Measurements from ENCODE around the gene UPK3A.

The UPK3A gene

GRCh38 chr22:45338795-45339194, 54.0 kb downstream of the UPK3A start:
- H3K27me3 ChIP-seq (ENCODE audit: control insufficient read depth, insufficient read depth, low read length, poor library complexity, severe bottlenecking) = no peaks in the 10 kb centered on the region
- no peaks in the 10 kb centered on the region for H3K9me3 ChIP-seq (ENCODE audit: control insufficient read depth, low read length)
- H3K4me1 ChIP-seq (ENCODE audit: control insufficient read depth, insufficient read depth, low read length) = no peaks in the 10 kb centered on the region
- no peaks in the 10 kb centered on the region for H3K36me3 ChIP-seq (ENCODE audit: control insufficient read depth, insufficient read depth, low read length)
- H3K27ac ChIP-seq (ENCODE audit: insufficient read depth, low read depth, low read length, poor library complexity, severe bottlenecking) = no peak overlapping the region
- 74 to 75% methylated on average over 7 of the region's 7 CpGs for WGBS, 2 experiments
- H3K4me3 ChIP-seq (ENCODE audit: insufficient read depth, low read depth, low read length) = no peak overlapping the region

GRCh38 chr22:45340323-45340722, 55.6 kb downstream of the UPK3A start:
- no peaks in the 10 kb centered on the region for H3K27me3 ChIP-seq (ENCODE audit: control insufficient read depth, insufficient read depth, low read length, poor library complexity, severe bottlenecking)
- H3K36me3 ChIP-seq (ENCODE audit: control insufficient read depth, insufficient read depth, low read length) = no peaks in the 10 kb centered on the region
- H3K4me3 ChIP-seq (ENCODE audit: insufficient read depth, low read depth, low read length) = no peak overlapping the region
- H3K27ac ChIP-seq (ENCODE audit: insufficient read depth, low read depth, low read length, poor library complexity, severe bottlenecking) = no peak overlapping the region
- 90% methylated on average over 8 of the region's 8 CpGs for WGBS, 2 experiments
- no peaks in the 10 kb centered on the region for H3K9me3 ChIP-seq (ENCODE audit: control insufficient read depth, low read length)
- H3K4me1 ChIP-seq (ENCODE audit: control insufficient read depth, insufficient read depth, low read length) = no peaks in the 10 kb centered on the region

- Histone ChIP-seq H3K27me3 (ENCODE audit: control insufficient read depth, insufficient read depth, low read length, poor library complexity, severe bottlenecking) (no peaks in the 10 kb centered on the region), H3K4me3 (ENCODE audit: insufficient read depth, low read depth, low read length) (no peak overlapping the region), H3K4me1 (ENCODE audit: control insufficient read depth, insufficient read depth, low read length) (no peaks in the 10 kb centered on the region), H3K9me3 (ENCODE audit: control insufficient read depth, low read length) (no peaks in the 10 kb centered on the region), H3K36me3 (ENCODE audit: control insufficient read depth, insufficient read depth, low read length) (no peaks in the 10 kb centered on the region), H3K27ac (ENCODE audit: insufficient read depth, low read depth, low read length, poor library complexity, severe bottlenecking) (no peak overlapping the region)
- 88 to 91% methylated on average over 6 of the region's 6 CpGs for WGBS, 2 experiments
Measured at GRCh38 chr22:45341498-45341897, 56.7 kb downstream of the UPK3A start.

GRCh38 chr22:45343143-45343542, 58.4 kb downstream of the UPK3A start:
- Histone ChIP-seq H3K4me1 (ENCODE audit: control insufficient read depth, insufficient read depth, low read length) (no peaks in the 10 kb centered on the region), H3K4me3 (ENCODE audit: insufficient read depth, low read depth, low read length) (no peak overlapping the region), H3K27ac (ENCODE audit: insufficient read depth, low read depth, low read length, poor library complexity, severe bottlenecking) (no peak overlapping the region), H3K36me3 (ENCODE audit: control insufficient read depth, insufficient read depth, low read length) (no peaks in the 10 kb centered on the region), H3K9me3 (ENCODE audit: control insufficient read depth, low read length) (no peaks in the 10 kb centered on the region), H3K27me3 (ENCODE audit: control insufficient read depth, insufficient read depth, low read length, poor library complexity, severe bottlenecking) (no peaks in the 10 kb centered on the region)
- WGBS, 2 experiments = 93 to 95% methylated on average over 8 of the region's 8 CpGs

DNA sequence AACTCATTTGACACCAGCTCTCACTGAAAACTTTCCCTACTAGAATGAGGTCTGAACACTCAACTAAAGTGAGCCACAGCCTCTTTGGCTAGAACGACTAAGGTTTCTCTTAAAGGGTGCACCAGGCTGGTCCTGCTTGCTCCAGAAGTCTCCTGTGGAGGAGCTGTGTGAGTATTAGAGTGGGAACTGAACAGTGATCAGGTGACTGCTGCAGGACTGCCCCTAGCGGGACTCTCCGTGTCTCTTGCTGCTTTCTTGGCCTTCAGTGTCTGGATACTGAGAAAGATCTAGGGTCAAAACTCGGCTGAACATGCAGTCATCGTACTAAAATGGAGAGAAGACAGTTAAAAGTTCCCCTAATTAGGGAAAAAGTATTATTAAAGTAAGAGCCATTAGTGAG, 59.6 kb downstream of the UPK3A start:
- 67 to 77% methylated on average over 5 of the region's 5 CpGs for WGBS, 2 experiments
- Histone ChIP-seq H3K4me1 (ENCODE audit: control insufficient read depth, insufficient read depth, low read length) (no peaks in the 10 kb centered on the region), H3K36me3 (ENCODE audit: control insufficient read depth, insufficient read depth, low read length) (no peaks in the 10 kb centered on the region), H3K27me3 (ENCODE audit: control insufficient read depth, insufficient read depth, low read length, poor library complexity, severe bottlenecking) (no peaks in the 10 kb centered on the region), H3K27ac (ENCODE audit: insufficient read depth, low read depth, low read length, poor library complexity, severe bottlenecking) (no peak overlapping the region), H3K4me3 (ENCODE audit: insufficient read depth, low read depth, low read length) (no peak overlapping the region), H3K9me3 (ENCODE audit: control insufficient read depth, low read length) (no peaks in the 10 kb centered on the region)
